Fibroblast of the aortic adventitia (primary cell): ENCODE data around the gene LAS1L. TPM values are rescaled to one million over a fixed set of nuclear protein-coding genes. Genes with fewer than 3 reads are reported as not detected.

Source experiments
- DNase-seq: peaks from one replicate; pipeline ENCODE4 v3.0.0-alpha.2; 2010; ENCODE audit warnings: low read depth
- H3K4me3 ChIP-seq: 2 replicates; pipeline ENCODE4 v1.5.1; 2011; ENCODE audit warnings: low read depth, mild to moderate bottlenecking, control low read depth, low read length, moderate library complexity
- CTCF ChIP-seq: IDR thresholded peaks from 2 replicates; pipeline ENCODE4 v1.5.1; 2011; ENCODE audit warnings: mild to moderate bottlenecking, low read length, control low read depth, inconsistent platforms; ENCODE audit not compliant: insufficient read depth
- total RNA-seq: library from RNA; depleted of rRNA; stranded (reverse); fragments of >200 nt; gene quantifications from 2 replicates; pipeline ENCODE4 v1.2.3, GENCODE V29; 2012; ENCODE audit warnings: low replicate concordance

LAS1L gene
- total RNA-seq, 1 donor, result 18.0 TPM

GRCh38 chrX:65517923-65518322 lies 16.7 kb downstream of the LAS1L start:
- DNase-seq, result no peak
- no peak overlapping the region for H3K4me3 ChIP-seq
- no peak for TF ChIP-seq CTCF

- no peak for DNase-seq
- TF ChIP-seq CTCF, result no peak
- H3K4me3 ChIP-seq, result no peak overlapping the region
These were observed 17.8 kb downstream of the LAS1L start for GRCh38 chrX:65516756-65517155.

GRCh38 chrX:65513610-65514009 lies 21.0 kb downstream of the LAS1L start:
- no peak overlapping the region for H3K4me3 ChIP-seq
- no peak for TF ChIP-seq CTCF

GRCh38 chrX:65509400-65509799 lies 25.2 kb downstream of the LAS1L start:
- DNase-seq, result no peak
- H3K4me3 ChIP-seq, result no peak overlapping the region
- TF ChIP-seq CTCF, result no peak

More at GRCh38 chrX:65513610-65514009, 21.0 kb downstream of the LAS1L start:
- no peak for DNase-seq

- no peak for TF ChIP-seq CTCF
- no peak for DNase-seq
- H3K4me3 ChIP-seq, result no peak overlapping the region
These were observed 25.7 kb downstream of the LAS1L start for GRCh38 chrX:65508851-65509250.

GRCh38 chrX:65502618-65503017 lies 32.0 kb downstream of the LAS1L start:
- no peak for TF ChIP-seq CTCF
- no peak overlapping the region for H3K4me3 ChIP-seq
- DNase-seq, result no peak

GRCh38 chrX:65493431-65493830 lies 41.2 kb downstream of the LAS1L start:
- DNase-seq, result no peak
- TF ChIP-seq CTCF, result no peak
- H3K4me3 ChIP-seq, result no peak overlapping the region
